ENCODE data around the gene LZTS2.
A peak's percentile ranks its signal among the peaks of the same experiment; 100 is the strongest.
"Not testable (repeated sequence)": the region's sequence is repeated elsewhere in the genome, so short reads cannot be mapped to it uniquely, and the experiment has no call there.

LZTS2 gene

DNA sequence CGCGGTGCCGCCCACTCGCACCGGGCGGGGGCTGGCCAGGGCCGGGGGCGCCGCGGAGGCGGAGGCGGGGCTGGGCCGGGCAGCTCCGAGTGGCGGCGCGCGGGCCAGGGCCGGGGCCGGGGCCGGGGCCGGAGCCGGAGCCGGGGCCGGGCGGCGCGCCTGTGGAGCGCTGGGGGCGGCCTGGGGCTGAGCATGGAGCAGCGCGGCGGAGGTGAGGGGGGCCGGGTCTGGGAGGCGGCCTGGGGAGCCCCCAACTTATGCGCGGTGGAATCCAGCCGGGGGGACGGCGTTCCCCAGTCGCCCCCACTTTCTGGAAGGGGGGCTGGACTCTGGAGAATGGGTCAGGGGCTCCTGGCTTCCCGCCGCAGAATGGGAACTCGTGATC is at the start of gene LZTS2:
Gene LZTS2, plus strand, starts transcription at position 67 of the 385 bp plus-strand sequence. CDS start 2,731 bp downstream, outside the sequence.
- no peak for DNase-seq (ENCODE audit: low spot score)

DNA sequence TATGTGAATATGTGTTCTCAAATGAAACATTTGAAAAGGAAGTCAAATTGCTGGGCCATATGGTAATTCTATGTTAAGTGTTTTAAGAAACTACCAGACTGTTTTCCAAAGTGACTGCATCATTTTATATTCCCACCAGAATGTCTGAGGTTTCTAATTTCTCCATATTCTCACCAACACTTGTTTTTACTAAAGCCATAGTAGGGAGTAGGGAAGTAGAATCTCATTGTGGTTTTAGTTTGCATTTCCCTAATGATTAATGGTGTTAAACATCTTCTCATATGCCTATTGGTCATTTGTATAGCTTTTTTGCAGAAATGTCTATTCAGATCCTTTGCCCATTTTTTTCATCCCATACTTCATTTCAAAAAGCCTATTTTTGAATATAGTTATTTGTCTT is 39.4 kb upstream of the LZTS2 start:
- no peak for DNase-seq (ENCODE audit: low spot score)

DNA sequence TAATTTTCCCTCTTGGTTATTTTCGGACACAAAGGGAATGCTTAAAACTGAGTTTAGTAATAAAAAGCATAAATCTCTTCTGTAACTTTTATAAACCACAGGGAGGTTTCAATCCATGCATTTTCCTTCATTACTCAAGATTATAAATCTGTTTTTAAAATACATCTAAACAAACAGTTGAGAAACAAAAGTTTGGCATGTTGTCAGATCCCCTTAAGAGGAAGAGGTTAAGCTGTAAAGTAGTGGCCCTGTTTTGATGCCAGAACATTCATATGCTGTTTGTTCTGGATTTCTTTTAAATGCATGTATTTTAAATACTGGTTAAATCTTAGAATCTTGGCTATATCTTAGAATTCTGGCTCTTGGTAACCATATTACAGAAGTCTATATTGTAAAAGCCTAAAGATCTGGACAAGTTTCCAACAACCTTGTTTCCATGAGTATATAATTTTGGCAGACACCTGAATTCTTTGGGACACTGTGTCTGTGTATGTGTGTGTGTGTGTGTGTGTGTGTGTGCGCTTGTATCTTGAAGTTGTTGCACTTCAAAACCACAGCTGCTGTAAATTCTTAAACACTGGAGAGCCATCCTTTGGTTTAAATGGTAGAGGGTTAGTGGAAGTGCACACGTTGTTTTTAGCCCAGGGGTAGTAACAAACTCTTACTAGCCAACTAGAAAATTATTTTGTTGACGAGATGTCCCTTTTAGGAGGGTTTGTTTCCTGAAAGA is 37.1 kb upstream of the LZTS2 start:
- no peak for DNase-seq (ENCODE audit: low spot score)

GRCh38 chr10:100963826-100964225 is 35.8 kb upstream of the LZTS2 start:
- DNase-seq (ENCODE audit: low spot score), result no peak

DNA sequence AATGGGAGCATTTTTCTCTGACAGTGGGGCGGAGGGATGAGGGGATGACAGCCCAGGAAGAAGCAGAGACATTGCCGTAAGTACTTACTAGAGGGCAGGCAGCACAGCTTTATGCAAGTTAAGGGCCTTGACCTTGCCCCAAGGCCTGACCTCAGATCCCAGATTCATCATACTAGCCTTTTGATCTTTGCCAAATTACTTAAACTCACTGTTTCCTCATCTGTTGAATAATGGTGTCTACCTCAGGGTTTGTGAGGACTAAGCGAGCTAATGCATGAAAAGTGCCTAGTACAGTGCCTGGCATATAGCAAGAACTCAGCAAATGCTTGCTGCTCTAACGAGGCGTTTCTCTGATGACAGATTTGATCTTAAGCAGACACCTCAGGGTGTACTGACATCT is 33.8 kb upstream of the LZTS2 start:
- DNase-seq (ENCODE audit: low spot score), result no peak

- no peak for DNase-seq (ENCODE audit: low spot score)
Measured at GRCh38 chr10:100966887-100967286, 32.7 kb upstream of the LZTS2 start.

- DNase-seq (ENCODE audit: low spot score), result no peak
Measured at GRCh38 chr10:100967332-100967731, 32.3 kb upstream of the LZTS2 start.

DNA sequence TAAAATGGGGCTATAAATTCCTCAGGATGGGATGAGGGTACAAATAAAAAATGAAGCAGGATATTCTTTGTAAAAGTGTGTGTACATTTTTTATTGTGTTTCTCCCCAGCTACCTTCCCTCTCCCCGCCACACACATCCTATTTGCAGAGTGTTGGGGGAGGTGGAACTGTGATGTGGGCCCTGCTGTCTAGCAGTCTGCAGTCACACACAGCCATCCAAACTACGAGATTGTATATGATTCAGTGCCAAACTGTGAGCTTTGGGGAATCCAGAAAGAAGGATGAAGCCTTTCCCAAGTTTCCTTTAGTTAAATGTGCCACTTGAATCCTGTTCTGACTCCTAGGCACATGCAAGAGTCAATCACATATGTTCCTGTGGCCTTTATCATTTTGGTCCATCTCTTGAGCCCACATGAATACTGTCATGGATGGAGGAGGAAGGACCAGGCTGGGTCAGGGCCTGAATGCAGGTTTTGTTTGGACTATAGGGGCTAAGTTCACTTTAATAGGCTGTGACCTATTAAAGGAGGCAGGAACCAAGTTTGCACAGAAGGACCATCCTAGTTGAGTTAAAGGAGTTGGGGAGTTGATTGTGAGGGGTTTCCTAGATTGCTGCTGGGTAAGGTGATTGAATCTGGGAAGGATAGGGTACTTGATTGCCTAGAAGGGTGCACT is 31.4 kb upstream of the LZTS2 start:
- no peak for DNase-seq (ENCODE audit: low spot score)

GRCh38 chr10:100968863-100969186 is 30.8 kb upstream of the LZTS2 start:
- no peak for DNase-seq (ENCODE audit: low spot score)

DNA sequence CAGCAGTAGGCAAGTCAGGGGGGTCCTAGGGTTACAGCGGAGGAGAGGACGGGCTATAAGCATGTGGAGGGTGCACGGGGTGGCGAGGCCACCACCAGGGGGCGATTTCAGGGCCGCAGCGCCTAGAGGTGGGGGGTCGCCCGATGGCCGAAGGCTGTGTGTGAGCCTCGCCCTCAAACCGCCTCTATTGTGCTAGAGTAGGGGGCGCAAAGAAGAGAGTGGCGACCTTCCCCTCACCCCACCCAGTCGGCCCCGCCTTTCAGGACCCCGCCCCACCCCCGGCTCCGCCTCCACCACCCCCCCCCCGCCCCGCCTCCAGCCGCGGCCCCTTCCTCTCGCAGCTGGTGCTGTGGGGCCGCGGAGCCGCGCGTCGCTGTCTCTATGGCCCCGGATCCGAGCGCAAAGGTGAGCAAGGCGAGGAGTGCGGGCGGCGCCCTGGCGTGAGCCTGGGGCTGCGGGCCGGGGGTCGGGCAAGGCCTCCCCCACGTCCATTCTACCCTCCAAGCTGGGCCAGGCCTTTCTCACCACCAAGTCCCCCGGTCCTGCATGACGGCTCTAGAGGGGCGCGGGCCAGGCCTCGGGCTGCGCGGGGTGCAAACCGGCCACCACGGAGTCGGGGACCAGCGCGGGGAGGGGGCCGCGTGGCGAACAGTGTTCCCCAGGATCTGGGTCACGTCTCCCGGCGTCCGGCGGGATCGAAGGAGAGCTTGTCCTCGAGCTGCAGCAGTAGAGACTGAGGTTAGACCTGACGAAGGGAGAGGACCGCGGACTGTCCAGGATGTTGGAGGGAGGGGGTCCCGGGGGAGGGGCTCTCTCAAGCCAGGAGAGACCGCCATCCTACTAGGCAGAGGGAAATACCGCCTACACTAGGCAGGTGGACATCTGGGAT is 30.2 kb upstream of the LZTS2 start, which contains the start of gene SEMA4G:
Gene SEMA4G, plus strand, starts transcription at position 318 of the 889 bp plus-strand sequence. CDS start 3,409 bp downstream, outside the sequence.
- DNase-seq (ENCODE audit: low spot score), result peak; percentile 83

GRCh38 chr10:100970076-100970913 is 29.3 kb upstream of the LZTS2 start:
- DNase-seq (ENCODE audit: low spot score), result no peak

DNA sequence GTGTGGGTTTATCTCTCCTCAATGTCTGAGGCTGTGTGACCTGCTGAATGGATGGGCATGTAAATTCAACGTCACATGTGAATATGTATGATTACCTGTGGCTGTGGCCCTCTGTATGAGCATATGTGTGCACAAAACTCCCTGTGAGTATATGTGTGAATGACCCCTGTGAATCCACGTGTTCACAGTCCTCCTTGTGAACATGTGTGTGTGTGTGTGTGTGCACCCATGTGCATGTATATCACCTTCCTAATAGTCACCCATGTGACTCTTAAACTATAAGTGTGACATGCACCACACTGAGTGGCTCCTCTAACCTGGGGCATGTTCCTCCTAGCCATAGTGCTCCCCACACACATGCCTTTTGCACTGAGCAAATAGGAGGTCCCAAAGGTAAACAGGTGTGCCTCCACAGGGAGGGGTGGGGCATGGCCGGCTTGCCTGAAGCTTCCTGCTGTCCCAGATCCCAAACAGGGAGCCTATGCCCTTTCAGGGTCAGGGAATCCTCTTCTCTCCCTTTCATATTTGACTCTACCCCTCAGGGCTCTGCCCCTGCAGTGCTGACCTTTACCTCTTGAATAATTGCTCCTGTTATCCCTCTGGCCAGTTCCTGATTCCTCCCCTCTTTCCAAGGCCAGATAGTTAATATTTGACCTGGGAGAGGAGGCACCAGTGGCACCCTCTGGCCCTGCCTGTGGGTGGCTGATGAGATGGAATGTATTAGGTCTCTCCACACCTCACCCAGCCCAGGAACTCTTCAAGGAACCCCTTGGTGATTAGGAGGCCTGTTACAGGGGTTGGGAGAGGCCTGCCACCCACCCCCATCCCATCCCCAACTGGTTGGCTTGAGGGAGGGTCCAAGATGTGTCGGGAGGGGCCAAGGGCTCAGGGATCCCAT is 28.4 kb upstream of the LZTS2 start:
- no peak for DNase-seq (ENCODE audit: low spot score)

- no peak for DNase-seq (ENCODE audit: low spot score)
Measured at GRCh38 chr10:100972115-100972903, 27.3 kb upstream of the LZTS2 start.

DNA sequence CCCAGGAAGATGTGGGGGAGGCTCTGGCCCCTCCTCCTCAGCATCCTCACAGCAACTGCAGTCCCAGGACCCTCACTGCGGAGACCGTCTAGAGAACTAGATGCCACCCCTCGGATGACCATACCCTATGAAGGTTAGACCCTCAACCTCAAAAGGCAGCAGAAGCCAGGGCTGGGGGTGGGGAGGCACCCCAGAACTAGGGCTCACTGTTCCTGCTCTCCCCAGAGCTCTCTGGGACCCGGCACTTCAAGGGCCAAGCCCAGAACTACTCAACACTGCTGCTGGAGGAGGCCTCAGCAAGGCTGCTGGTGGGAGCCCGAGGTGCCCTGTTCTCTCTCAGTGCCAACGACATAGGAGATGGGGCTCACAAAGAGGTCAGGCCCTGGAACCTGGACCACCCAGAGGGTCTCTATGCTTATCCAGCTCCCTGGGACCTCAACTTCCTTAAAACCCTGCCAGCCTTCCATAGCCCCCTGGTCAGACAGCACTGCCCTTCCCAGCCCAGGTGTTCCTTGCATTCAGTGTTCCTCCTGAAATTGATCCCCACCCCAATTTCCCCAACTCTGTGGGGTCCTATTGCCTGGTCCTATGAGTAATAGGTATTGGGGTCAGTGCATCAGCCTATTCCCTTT is 26.6 kb upstream of the LZTS2 start:
- DNase-seq (ENCODE audit: low spot score), result no peak

DNA sequence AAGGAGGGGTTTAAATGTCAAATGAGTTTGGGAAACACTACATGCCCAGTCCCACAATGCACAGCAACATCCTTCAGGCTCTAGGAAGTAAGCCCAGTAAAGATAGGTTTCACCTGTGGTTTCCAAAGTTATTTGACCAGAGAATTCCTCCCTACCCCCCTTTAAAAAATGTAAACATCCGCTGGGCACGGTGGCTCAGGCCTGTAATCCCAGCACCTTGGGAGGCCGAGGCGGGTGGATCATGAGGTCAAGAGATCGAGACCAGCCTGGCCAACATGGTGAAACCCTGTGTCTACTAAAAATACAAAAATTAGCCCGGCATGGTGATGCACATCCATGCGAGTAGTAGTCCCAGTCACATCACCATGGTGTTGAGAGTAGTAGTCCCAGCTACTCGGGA is 24.2 kb upstream of the LZTS2 start:
- not testable (repeated sequence) for DNase-seq (ENCODE audit: low spot score)

DNA sequence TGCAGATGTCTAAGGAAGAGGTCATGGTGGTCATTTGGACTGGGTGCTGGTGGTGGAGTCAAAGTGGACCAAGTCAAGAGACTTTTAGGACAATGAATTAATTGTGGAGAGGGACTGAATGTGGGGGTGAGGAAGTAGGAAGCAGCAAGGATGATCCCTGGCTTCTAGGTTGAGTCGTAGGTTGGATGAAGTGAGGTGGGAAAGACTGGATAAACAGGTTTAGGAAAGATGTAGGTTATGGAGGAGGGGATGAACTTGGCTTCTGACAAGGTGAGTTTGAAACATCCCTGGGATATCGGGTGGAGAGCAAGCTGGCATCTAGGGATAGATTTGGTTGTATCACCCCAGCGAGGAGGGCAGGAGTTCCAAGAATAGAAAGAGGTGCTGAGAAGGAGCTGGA is 22.7 kb upstream of the LZTS2 start:
- DNase-seq (ENCODE audit: low spot score), result no peak

GRCh38 chr10:100977436-100977835 is 22.2 kb upstream of the LZTS2 start:
- no peak for DNase-seq (ENCODE audit: low spot score)

GRCh38 chr10:100978121-100978900 is 21.3 kb upstream of the LZTS2 start:
- DNase-seq (ENCODE audit: low spot score), result no peak

- no peak for DNase-seq (ENCODE audit: low spot score)
Measured at GRCh38 chr10:100978901-100979195, 20.8 kb upstream of the LZTS2 start.
